Stomach (tissue), 9 donors: ENCODE results near the gene KRT34. TPM values are rescaled to one million over a fixed set of nuclear protein-coding genes. Genes with fewer than 3 reads are reported as not detected.

ENCODE experiments used
- DNase-seq, 2 donors: peaks; one replicate each; pipeline versions ENCODE4 v3.0.0 to v3.0.0-alpha.2; 2013 to 2019
- H3K27ac ChIP-seq, 5 donors: fragments of 200-600 bp in 4 of 5; sonication (generic) in 4 of 5; one replicate each; pipeline ENCODE4 v1.5.1; 2013 to 2019; ENCODE audit warnings: mild to moderate bottlenecking in 1 of 5, moderate library complexity in 1 of 5
- H3K27me3 ChIP-seq, 3 donors: fragments of 200-600 bp; sonication (generic); one replicate each; pipeline ENCODE4 v1.5.1; 2017 to 2019; ENCODE audit warnings: mixed run types in 1 of 3
- H3K36me3 ChIP-seq, 4 donors: fragments of 200-600 bp; sonication (generic); 1 replicate in 3 of 4; 2 replicates in 1 of 4; pipeline ENCODE4 v1.5.1; 2016 to 2019
- H3K4me1 ChIP-seq, 4 donors: fragments of 200-600 bp; sonication (generic); one replicate each; pipeline ENCODE4 v1.5.1; 2016 to 2019
- H3K4me3 ChIP-seq, 4 donors: fragments of 200-600 bp; sonication (generic) in 3 of 4; one replicate each; pipeline ENCODE4 v1.5.1; 2016 to 2019; ENCODE audit warnings: mild to moderate bottlenecking in 1 of 4
- H3K9me3 ChIP-seq, 4 donors: fragments of 200-600 bp; sonication (generic); one replicate each; pipeline ENCODE4 v1.5.1; 2016 to 2019
- EP300 ChIP-seq: sonication (generic); formaldehyde crosslinking; IDR thresholded peaks from one replicate; pipeline ENCODE4 v1.6.1; 2017; ENCODE audit warnings: antibody characterized with exemption
- POLR2A ChIP-seq, 4 donors: fragments of 450-650 bp; IDR thresholded peaks; one replicate each; pipeline ENCODE4 v1.6.1; 2016; ENCODE audit warnings: antibody characterized with exemption in 4 of 4, control low read depth in 2 of 4, mild to moderate bottlenecking in 1 of 4, moderate library complexity in 1 of 4
- POLR2AphosphoS5 ChIP-seq, 3 donors: sonication (generic); formaldehyde crosslinking; IDR thresholded peaks; one replicate each; pipeline ENCODE4 v1.6.1; 2016; ENCODE audit warnings: antibody characterized with exemption in 3 of 3
- WGBS, 5 donors: extraction: QIAGEN DNeasy Blood & Tissue Kit in 3 of 5; methylation state at CpG; one replicate each; pipeline versions ENCODE4 v1.1.5 to v1.1.7; 2013 to 2018; 5-methylcytosine and 5-hydroxymethylcytosine counted together
- intact Hi-C: fragments of 100-400 bp; cut with DNase I; formaldehyde crosslinking; loops from one replicate; pipeline ENCODE4 v1.15.1; 2023; ENCODE audit warnings: low total_unique reads
- polyA plus RNA-seq, 3 donors: library from polyadenylated mRNA; stranded (reverse); fragments of 200-250 nt; gene quantifications; one replicate each; pipeline ENCODE4 v1.2.3, GENCODE V29; 2013
- total RNA-seq, 5 donors: library from RNA; depleted of rRNA; stranded (reverse); fragments of >200 nt; gene quantifications; one replicate each; pipeline versions ENCODE4 v1.1.0 to v1.2.3, GENCODE V29; 2014 to 2016
- TF ChIP-seq, protein P1 (sequence below), 7 experiments: fragments of 450-650 bp in 4 of 7; fragments of 200-600 bp in 3 of 7; sonication (generic) in 3 of 7; IDR thresholded peaks; one replicate each; pipeline ENCODE4 v1.5.1; 2016 to 2019; ENCODE audit warnings: antibody characterized with exemption in 7 of 7, control low read depth in 2 of 7, mild to moderate bottlenecking in 1 of 7
- donor health status: healthy with polysubstance abuse.
- donor health status: Bipolar disorder and iron deficiency.
- donor health status: healthy.

KRT34 gene
- total and polyA plus RNA-seq, 8 donors, result 0.20 TPM; not detected in 7

DNA sequence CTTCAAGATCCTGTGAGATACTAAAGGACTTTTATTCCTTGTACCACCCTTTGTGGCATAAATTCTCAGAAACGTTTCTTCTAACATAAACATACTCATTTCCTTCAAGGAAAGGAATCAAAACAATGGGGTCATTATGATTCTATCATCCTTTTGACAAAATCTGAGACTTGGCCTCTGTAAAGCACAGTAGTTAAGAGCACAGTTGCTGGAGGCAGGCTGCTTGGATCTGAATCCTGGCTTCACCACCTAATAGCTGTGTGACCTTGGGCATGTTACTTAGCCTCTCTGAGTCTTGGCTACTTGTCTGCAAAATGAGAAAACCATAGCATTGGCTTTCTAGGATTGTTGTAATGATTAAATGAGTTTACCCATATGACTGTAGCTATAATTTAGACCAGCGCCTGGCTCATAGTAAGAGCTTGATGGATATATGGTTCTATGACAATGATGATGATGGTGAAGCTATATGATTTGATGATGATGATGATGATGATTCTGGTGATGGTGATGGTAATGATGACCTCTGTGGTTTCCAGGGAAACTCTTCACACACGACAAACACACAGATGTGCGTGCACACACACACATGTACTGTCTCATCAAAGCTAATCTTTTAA lies 21.4 kb upstream of the KRT34 start:
- H3K27ac ChIP-seq, result no peak overlapping the region

DNA sequence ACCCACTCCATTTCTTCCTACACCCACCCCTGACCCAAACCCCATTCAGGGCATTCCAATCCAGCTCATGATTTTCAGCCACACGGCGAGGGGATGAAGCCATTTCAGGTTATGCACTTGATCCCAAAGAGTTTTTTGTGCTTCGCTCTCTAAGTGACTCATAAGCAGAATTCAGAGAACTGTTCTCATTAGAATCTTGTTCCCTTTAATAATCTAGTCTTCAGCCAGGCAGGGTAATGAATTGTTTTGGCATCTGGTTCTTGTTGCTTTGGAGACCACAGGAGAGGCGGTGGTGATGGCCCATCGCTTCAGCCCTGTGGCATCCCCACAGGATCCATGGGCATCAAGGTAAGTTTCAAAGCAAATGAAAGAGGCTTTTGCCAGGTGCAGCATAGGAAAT lies 20.1 kb upstream of the KRT34 start:
- H3K27ac ChIP-seq, result no peak overlapping the region
- no peak overlapping the region for H3K4me3 ChIP-seq
- peaks cover 0 to 9% (median 0%) of the 10 kb centered on the region in 3 donors for H3K27me3 ChIP-seq
- intact Hi-C loops, result no loop called here
- no peaks in the 10 kb centered on the region for H3K9me3 ChIP-seq
- 87 to 93% (median 88%) methylated on average over 5 of the region's 5 CpGs for WGBS, 5 donors
- DNase-seq, result no peak
- TF ChIP-seq POLR2A (IDR thresholded peaks at IDR 0.05) (no peak), POLR2AphosphoS5 (IDR thresholded peaks at IDR 0.05) (no peak), EP300 (no peak)
- TF ChIP-seq, protein P1, sequence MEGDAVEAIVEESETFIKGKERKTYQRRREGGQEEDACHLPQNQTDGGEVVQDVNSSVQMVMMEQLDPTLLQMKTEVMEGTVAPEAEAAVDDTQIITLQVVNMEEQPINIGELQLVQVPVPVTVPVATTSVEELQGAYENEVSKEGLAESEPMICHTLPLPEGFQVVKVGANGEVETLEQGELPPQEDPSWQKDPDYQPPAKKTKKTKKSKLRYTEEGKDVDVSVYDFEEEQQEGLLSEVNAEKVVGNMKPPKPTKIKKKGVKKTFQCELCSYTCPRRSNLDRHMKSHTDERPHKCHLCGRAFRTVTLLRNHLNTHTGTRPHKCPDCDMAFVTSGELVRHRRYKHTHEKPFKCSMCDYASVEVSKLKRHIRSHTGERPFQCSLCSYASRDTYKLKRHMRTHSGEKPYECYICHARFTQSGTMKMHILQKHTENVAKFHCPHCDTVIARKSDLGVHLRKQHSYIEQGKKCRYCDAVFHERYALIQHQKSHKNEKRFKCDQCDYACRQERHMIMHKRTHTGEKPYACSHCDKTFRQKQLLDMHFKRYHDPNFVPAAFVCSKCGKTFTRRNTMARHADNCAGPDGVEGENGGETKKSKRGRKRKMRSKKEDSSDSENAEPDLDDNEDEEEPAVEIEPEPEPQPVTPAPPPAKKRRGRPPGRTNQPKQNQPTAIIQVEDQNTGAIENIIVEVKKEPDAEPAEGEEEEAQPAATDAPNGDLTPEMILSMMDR (IDR thresholded peaks at IDR 0.05), result no peak
- no peaks in the 10 kb centered on the region for H3K36me3 ChIP-seq
- H3K4me1 ChIP-seq, result no peaks in the 10 kb centered on the region

More for the DNA sequence above, 21.4 kb upstream of the KRT34 start:
- H3K36me3 ChIP-seq, result no peaks in the 10 kb centered on the region
- TF ChIP-seq POLR2A (IDR thresholded peaks at IDR 0.05) (no peak), POLR2AphosphoS5 (IDR thresholded peaks at IDR 0.05) (no peak), EP300 (no peak)
- TF ChIP-seq, protein P1 (IDR thresholded peaks at IDR 0.05), result no peak
- no peak overlapping the region for H3K4me3 ChIP-seq
- H3K4me1 ChIP-seq, result no peaks in the 10 kb centered on the region
- no peaks in the 10 kb centered on the region for H3K9me3 ChIP-seq
- no peak for DNase-seq
- intact Hi-C loops, result no loop called here
- H3K27me3 ChIP-seq, result peaks cover 0 to 9% (median 0%) of the 10 kb centered on the region in 3 donors
- WGBS, 5 donors, result 63 to 71% (median 68%) methylated on average over 4 of the region's 4 CpGs

- Histone ChIP-seq H3K4me1 (no peaks in the 10 kb centered on the region), H3K4me3 (no peak within 1 kb of the TSS), H3K9me3 (no peaks in the 10 kb centered on the region), H3K36me3 (no peaks in the 10 kb centered on the region), H3K27me3 (peaks cover 0 to 9% (median 0%) of the 10 kb centered on the region in 3 donors), H3K27ac (no peak within 1 kb of the TSS)
- intact Hi-C loops, result no loop called here
- no peak for TF ChIP-seq POLR2A (IDR thresholded peaks at IDR 0.05)
- TF ChIP-seq EP300, result no peak
- TF ChIP-seq POLR2AphosphoS5 (IDR thresholded peaks at IDR 0.05), result no peak
- TF ChIP-seq, protein P1 (IDR thresholded peaks at IDR 0.05), result no peak
- no peak for DNase-seq
- 81 to 92% (median 89%) methylated on average over 16 of the region's 16 CpGs for WGBS, 5 donors
Observed at GRCh38 chr17:41396996-41397660, 15.0 kb upstream of the KRT34 start, which contains the start of gene KRT31. Gene KRT31 (minus strand): TSS chr17:41397608. CDS start chr17:41397539, 69 bp downstream.

DNA sequence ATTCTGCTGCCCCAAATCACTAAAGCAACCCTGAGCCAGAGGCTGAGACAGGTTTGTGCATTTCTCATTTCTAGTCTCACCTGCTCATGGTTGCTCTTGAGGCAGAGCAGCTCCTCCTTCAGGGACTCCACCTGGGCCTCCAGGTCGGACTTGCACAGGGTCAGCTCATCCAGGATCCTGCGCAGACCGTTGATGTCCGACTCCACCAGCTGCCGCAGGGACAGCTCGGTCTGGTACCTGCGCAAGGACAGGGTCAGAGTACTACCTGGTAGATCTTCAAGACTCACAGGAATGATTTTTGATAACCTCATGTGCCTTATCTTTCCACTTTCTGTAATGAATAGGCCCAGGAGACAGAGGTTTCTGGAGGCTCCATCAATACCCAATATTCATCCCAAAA lies 14.2 kb upstream of the KRT34 start:
- Histone ChIP-seq H3K9me3 (no peaks in the 10 kb centered on the region), H3K36me3 (no peaks in the 10 kb centered on the region), H3K4me3 (no peak overlapping the region), H3K27me3 (peaks cover 0 to 11% (median 0%) of the 10 kb centered on the region in 3 donors), H3K27ac (no peak overlapping the region), H3K4me1 (no peaks in the 10 kb centered on the region)
- TF ChIP-seq, protein P1 (IDR thresholded peaks at IDR 0.05), result no peak
- TF ChIP-seq EP300 (no peak), POLR2A (IDR thresholded peaks at IDR 0.05) (no peak), POLR2AphosphoS5 (IDR thresholded peaks at IDR 0.05) (no peak)
- 89 to 95% (median 94%) methylated on average over 7 of the region's 7 CpGs for WGBS, 5 donors
- intact Hi-C loops, result no loop called here
- DNase-seq, result no peak
